ENCODE measurements around the gene ABI3BP. TPM values are rescaled to one million over a fixed set of nuclear protein-coding genes. Genes with fewer than 3 reads are reported as not detected.

ABI3BP gene
- polyA plus RNA-seq, 6 donors from 2014 or later: 0.08 to 0.09 TPM; not detected in 4

DNA sequence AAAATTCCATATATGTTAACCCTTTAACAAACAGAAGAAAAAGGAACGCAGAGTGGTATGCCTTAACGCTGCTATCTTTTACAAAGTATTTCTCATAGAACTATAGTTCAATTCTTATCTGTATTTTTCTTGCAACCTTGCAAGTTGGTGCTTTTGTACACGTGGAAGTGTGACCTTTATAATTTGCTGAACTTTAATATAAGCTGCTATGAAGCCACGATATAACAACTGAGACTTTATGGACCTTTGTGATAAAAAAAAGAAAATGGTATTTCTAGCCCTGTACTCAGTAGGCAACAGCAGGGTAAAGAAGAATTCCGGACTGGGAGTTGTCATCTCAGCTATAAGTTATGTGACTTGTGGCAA is 290.3 kb downstream of the ABI3BP start:
- Mint-ChIP-seq H3K4me3 (no peak overlapping the region), H3K9me3 (no peaks in the 10 kb centered on the region), H3K27ac (no peak overlapping the region), H3K27me3 (peaks cover 62 to 70% (median 69%) of the 10 kb centered on the region in 3 donors), H3K4me1 (no peaks in the 10 kb centered on the region), H3K36me3 (no peaks in the 10 kb centered on the region)
- DNase-seq (no peak), ATAC-seq (ENCODE audit: low read depth in 2 of 2) (no peak)

GRCh38 chr3:100702082-100702979 is 290.9 kb downstream of the ABI3BP start:
- no peak overlapping the region for H3K4me3 Mint-ChIP-seq
- peaks cover 69 to 75% (median 72%) of the 10 kb centered on the region in 3 donors for H3K27me3 Mint-ChIP-seq
- H3K9me3 Mint-ChIP-seq: no peaks in the 10 kb centered on the region
- no peaks in the 10 kb centered on the region for H3K36me3 Mint-ChIP-seq
- ATAC-seq (ENCODE audit: low read depth in 2 of 2) (no peak), DNase-seq (no peak)
- no peak overlapping the region for H3K27ac Mint-ChIP-seq
- H3K4me1 Mint-ChIP-seq: no peaks in the 10 kb centered on the region

DNA sequence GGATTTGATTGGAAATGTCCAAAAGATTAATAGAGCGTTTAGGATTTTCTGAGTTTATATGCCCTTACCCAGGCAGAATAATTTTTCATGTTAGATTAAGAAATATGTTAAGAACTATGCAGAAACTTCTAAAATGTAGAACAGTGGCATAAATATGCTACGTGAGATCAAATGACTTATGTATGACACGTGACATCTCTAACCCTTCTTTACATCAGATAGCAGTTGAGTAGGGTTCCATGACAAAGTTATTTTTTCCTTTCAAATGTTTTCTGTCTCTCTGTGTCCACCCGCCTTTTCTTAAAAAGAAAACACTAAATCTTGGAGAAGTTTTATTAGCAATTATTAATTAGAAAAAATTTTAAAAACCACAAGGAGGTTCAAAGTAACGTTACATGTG is 292.5 kb downstream of the ABI3BP start:
- H3K27me3 Mint-ChIP-seq: peaks cover 69 to 79% (median 76%) of the 10 kb centered on the region in 3 donors
- no peaks in the 10 kb centered on the region for H3K36me3 Mint-ChIP-seq
- H3K4me1 Mint-ChIP-seq: no peaks in the 10 kb centered on the region
- no peak for DNase-seq
- no peak overlapping the region for H3K27ac Mint-ChIP-seq
- no peak for ATAC-seq (ENCODE audit: low read depth in 2 of 2)
- no peak overlapping the region for H3K4me3 Mint-ChIP-seq
- H3K9me3 Mint-ChIP-seq: no peaks in the 10 kb centered on the region
